ENCODE measurements around the gene ARHGAP33.
A peak's percentile ranks its signal among the peaks of the same experiment; 100 is the strongest.

Gene ARHGAP33

GRCh38 chr19:35757231-35757748 lies 18.1 kb upstream of the ARHGAP33 start:
- Histone ChIP-seq H3K9ac (peak overlapping the region; percentile 50), H3K27me3 (ENCODE audit: insufficient read depth, low read depth) (no peaks in the 10 kb centered on the region)
- TF ChIP-seq CTCF (conservative IDR thresholded peaks at IDR 0.05; ENCODE audit: low read depth, low read length) = no peak

GRCh38 chr19:35757749-35758608 lies 17.4 kb upstream of the ARHGAP33 start, which contains the start of gene PROSER3:
PROSER3 (plus strand) TSS chr19:35758176; CDS start chr19:35758216, 40 bp downstream.
- H3K4me3 ChIP-seq (IDR thresholded peaks at IDR 0.05; ENCODE audit: insufficient read depth, low read depth, low read length) = no peak within 1 kb of the TSS
- peak within 1 kb of the TSS; percentile 79 for H3K27ac ChIP-seq
- H4K20me1 ChIP-seq (ENCODE audit: insufficient read depth) = no peaks in the 10 kb centered on the region
- H3K4me2 ChIP-seq = peak within 1 kb of the TSS; percentile 84
- no peak for TF ChIP-seq CTCF (conservative IDR thresholded peaks at IDR 0.05; ENCODE audit: low read depth, low read length)
- H3K79me2 ChIP-seq (ENCODE audit: insufficient read depth, low read depth) = peaks cover 12% of the 10 kb centered on the region; the same call in 1 of the 2 replicates
- peak within 1 kb of the TSS; percentile 77 for H3K9ac ChIP-seq
- H3K36me3 ChIP-seq (ENCODE audit: insufficient read depth) = no peaks in the 10 kb centered on the region
- H3K27me3 ChIP-seq (ENCODE audit: insufficient read depth, low read depth) = no peaks in the 10 kb centered on the region
- H3K4me1 ChIP-seq (ENCODE audit: low read depth, poor library complexity, severe bottlenecking) = peaks cover 16% of the 10 kb centered on the region
- peak within 1 kb of the TSS; percentile 94 for H2AFZ ChIP-seq (ENCODE audit: low read depth)

More at GRCh38 chr19:35757231-35757748, 18.1 kb upstream of the ARHGAP33 start:
- no peak overlapping the region for H3K4me3 ChIP-seq (IDR thresholded peaks at IDR 0.05; ENCODE audit: insufficient read depth, low read depth, low read length)
- H3K4me2 ChIP-seq = peak overlapping the region; percentile 84
- H2AFZ ChIP-seq (ENCODE audit: low read depth) = peak overlapping the region; percentile 94
- H3K36me3 ChIP-seq (ENCODE audit: insufficient read depth) = no peaks in the 10 kb centered on the region
- H3K4me1 ChIP-seq (ENCODE audit: low read depth, poor library complexity, severe bottlenecking) = peaks cover 16% of the 10 kb centered on the region
- peak overlapping the region; percentile 75 for H3K27ac ChIP-seq
- H3K79me2 ChIP-seq (ENCODE audit: insufficient read depth, low read depth) = peaks cover 12% of the 10 kb centered on the region; the same call in 1 of the 2 replicates
- H4K20me1 ChIP-seq (ENCODE audit: insufficient read depth) = no peaks in the 10 kb centered on the region

- H3K36me3 ChIP-seq (ENCODE audit: insufficient read depth) = no peaks in the 10 kb centered on the region
- H2AFZ ChIP-seq (ENCODE audit: low read depth) = no peak overlapping the region
- no peak for TF ChIP-seq CTCF (conservative IDR thresholded peaks at IDR 0.05; ENCODE audit: low read depth, low read length)
- H3K4me3 ChIP-seq (IDR thresholded peaks at IDR 0.05; ENCODE audit: insufficient read depth, low read depth, low read length) = no peak overlapping the region
- peaks cover 16% of the 10 kb centered on the region for H3K4me1 ChIP-seq (ENCODE audit: low read depth, poor library complexity, severe bottlenecking)
- H4K20me1 ChIP-seq (ENCODE audit: insufficient read depth) = no peaks in the 10 kb centered on the region
- no peaks in the 10 kb centered on the region for H3K27me3 ChIP-seq (ENCODE audit: insufficient read depth, low read depth)
- no peak overlapping the region for H3K4me2 ChIP-seq
- H3K27ac ChIP-seq = no peak overlapping the region
- no peak overlapping the region for H3K9ac ChIP-seq
- H3K79me2 ChIP-seq (ENCODE audit: insufficient read depth, low read depth) = peaks cover 12% of the 10 kb centered on the region; the same call in 1 of the 2 replicates
Observed at GRCh38 chr19:35759697-35760096, 15.7 kb upstream of the ARHGAP33 start.

GRCh38 chr19:35760711-35761349 lies 14.5 kb upstream of the ARHGAP33 start:
- no peak overlapping the region for H3K9ac ChIP-seq
- no peaks in the 10 kb centered on the region for H3K36me3 ChIP-seq (ENCODE audit: insufficient read depth)
- TF ChIP-seq CTCF (conservative IDR thresholded peaks at IDR 0.05; ENCODE audit: low read depth, low read length) = no peak
- H3K79me2 ChIP-seq (ENCODE audit: insufficient read depth, low read depth) = peaks cover 12% of the 10 kb centered on the region; the same call in 1 of the 2 replicates
- no peaks in the 10 kb centered on the region for H3K27me3 ChIP-seq (ENCODE audit: insufficient read depth, low read depth)
- H3K4me1 ChIP-seq (ENCODE audit: low read depth, poor library complexity, severe bottlenecking) = peaks cover 16% of the 10 kb centered on the region
- H2AFZ ChIP-seq (ENCODE audit: low read depth) = no peak overlapping the region
- no peak overlapping the region for H3K27ac ChIP-seq
- no peak overlapping the region for H3K4me2 ChIP-seq
- H3K4me3 ChIP-seq (IDR thresholded peaks at IDR 0.05; ENCODE audit: insufficient read depth, low read depth, low read length) = no peak overlapping the region
- no peaks in the 10 kb centered on the region for H4K20me1 ChIP-seq (ENCODE audit: insufficient read depth)

Data from KMS-11 (cell line).